ENCODE results near the gene PREPL.

PREPL gene

DNA sequence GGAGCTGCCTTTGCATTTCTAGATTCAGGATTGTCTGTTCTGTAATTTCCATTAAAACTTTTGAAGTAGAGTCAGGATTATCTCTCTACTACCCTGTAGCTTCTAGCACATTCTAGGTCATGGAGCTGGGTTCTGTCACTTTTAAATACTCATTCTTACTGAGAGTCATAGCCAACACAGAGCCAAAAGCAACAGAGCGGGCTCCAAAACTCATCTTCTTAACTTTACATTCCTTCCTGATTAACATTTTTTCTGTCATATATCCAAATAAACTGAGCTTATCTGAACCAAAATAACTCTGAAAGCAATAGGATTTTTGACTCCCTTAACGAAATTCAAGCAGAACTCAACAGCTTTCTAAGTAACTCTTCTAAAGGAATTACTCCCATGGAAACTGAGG, 12.9 kb downstream of the PREPL start:
- Histone ChIP-seq H3K4me3 (ENCODE audit: low read length in 2 of 2) (no peak overlapping the region), H3K9ac (ENCODE audit: low read length in 2 of 2) (no peak overlapping the region), H3K4me1 (ENCODE audit: control insufficient read depth, insufficient read depth, low read length) (no peaks in the 10 kb centered on the region), H3K36me3 (ENCODE audit: control insufficient read depth in 2 of 2, insufficient read depth in 2 of 2, low read length in 2 of 2) (peaks cover 0 to 7% of the 10 kb centered on the region in 2 donors), H3K27ac (ENCODE audit: low read length) (no peak overlapping the region), H3K27me3 (ENCODE audit: control insufficient read depth in 1 of 2, insufficient read depth in 2 of 2, low read length in 2 of 2) (no peaks in the 10 kb centered on the region), H3K9me3 (ENCODE audit: control insufficient read depth in 2 of 2, low read length in 2 of 2) (no peaks in the 10 kb centered on the region)

DNA sequence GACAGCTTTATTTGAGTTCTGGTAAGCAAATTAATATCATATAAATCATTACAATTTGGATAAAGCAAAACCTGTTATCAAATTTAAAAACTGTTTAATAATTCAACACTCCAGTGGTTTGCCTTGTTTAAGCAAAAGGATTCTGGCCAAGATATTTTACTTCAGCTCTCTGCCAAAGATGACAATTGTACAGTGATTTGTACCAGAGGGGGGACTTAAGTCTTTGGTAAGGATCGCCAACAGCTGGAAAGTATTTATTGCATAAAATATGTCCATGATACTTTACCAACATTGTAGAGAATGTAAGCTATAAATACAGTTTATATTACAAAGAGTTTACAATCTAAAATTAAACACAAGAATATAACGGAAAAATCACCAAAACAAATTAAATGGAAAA, 13.8 kb downstream of the PREPL start:
- Histone ChIP-seq H3K27me3 (ENCODE audit: control insufficient read depth in 1 of 2, insufficient read depth in 2 of 2, low read length in 2 of 2) (no peaks in the 10 kb centered on the region), H3K36me3 (ENCODE audit: control insufficient read depth in 2 of 2, insufficient read depth in 2 of 2, low read length in 2 of 2) (peaks cover 3 to 11% of the 10 kb centered on the region in 2 donors), H3K4me3 (ENCODE audit: low read length in 2 of 2) (no peak overlapping the region), H3K9ac (ENCODE audit: low read length in 2 of 2) (no peak overlapping the region), H3K9me3 (ENCODE audit: control insufficient read depth in 2 of 2, low read length in 2 of 2) (no peaks in the 10 kb centered on the region), H3K4me1 (ENCODE audit: control insufficient read depth, insufficient read depth, low read length) (no peaks in the 10 kb centered on the region), H3K27ac (ENCODE audit: low read length) (no peak overlapping the region)

DNA sequence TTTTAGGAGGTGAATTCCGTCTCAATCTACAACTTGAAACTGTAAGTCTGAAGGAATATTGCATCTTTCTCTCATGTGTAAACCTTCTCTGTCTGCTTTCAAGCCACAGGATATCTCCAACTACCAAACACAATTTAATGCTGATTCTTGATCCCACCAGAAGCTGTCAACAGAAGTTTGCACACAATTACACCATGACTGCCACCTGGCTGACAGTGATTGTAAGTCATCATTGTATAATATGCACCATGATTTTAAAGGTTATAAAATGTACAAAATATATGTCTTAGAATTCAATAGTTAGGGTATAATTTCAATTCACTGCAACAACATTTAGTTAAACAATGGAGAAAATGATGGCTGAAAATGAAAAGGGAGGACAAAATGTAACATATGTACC, 18.4 kb downstream of the PREPL start:
- peaks cover 14 to 29% of the 10 kb centered on the region in 2 donors for H3K36me3 ChIP-seq (ENCODE audit: control insufficient read depth in 2 of 2, insufficient read depth in 2 of 2, low read length in 2 of 2)
- H3K9me3 ChIP-seq (ENCODE audit: control insufficient read depth in 2 of 2, low read length in 2 of 2) = no peaks in the 10 kb centered on the region
- no peak overlapping the region for H3K4me3 ChIP-seq (ENCODE audit: low read length in 2 of 2)

DNA sequence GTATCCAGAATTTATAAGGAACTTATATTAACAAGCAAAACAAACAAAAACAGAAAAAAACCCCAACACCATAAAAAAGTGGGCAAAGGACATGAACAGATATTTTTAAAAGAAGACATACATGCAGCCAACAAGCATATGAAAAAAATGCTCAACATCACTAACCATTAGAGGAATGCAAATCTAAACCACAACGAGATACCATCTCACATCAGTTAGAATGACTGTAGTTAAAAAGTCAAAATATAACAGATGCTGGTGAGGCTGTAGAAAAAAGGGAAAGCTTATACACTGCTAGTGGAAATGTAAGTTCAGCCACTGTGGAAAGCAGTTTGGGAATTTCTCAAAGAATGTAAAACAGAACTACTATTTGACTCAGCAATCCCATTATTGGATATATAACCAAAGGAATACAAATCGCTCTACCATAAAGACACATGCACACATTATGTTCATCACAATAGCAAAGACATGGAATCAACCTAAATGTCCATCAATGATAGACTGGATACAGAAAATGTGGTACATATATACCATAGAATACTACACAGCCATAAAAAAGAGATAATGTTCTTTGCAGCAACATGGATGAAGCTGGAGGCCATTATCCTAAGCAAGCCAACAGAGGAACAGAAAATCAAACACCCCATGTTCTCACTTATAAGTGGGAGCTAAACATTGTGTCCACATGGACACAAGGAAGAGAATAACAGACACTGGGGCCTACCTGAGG, 25.3 kb downstream of the PREPL start:
- no peaks in the 10 kb centered on the region for H3K27me3 ChIP-seq (ENCODE audit: control insufficient read depth in 1 of 2, insufficient read depth in 2 of 2, low read length in 2 of 2)
- no peaks in the 10 kb centered on the region for H3K9me3 ChIP-seq (ENCODE audit: control insufficient read depth in 2 of 2, low read length in 2 of 2)
- H3K9ac ChIP-seq (ENCODE audit: low read length in 2 of 2) = no peak overlapping the region
- peaks cover 2% of the 10 kb centered on the region for H3K4me1 ChIP-seq (ENCODE audit: control insufficient read depth, insufficient read depth, low read length)
- no peak overlapping the region for H3K27ac ChIP-seq (ENCODE audit: low read length)
- H3K36me3 ChIP-seq (ENCODE audit: control insufficient read depth in 2 of 2, insufficient read depth in 2 of 2, low read length in 2 of 2) = peaks cover 30 to 31% of the 10 kb centered on the region in 2 donors
- no peak overlapping the region for H3K4me3 ChIP-seq (ENCODE audit: low read length in 2 of 2)

More for the DNA sequence above, 18.4 kb downstream of the PREPL start:
- no peak overlapping the region for H3K9ac ChIP-seq (ENCODE audit: low read length in 2 of 2)
- no peak overlapping the region for H3K27ac ChIP-seq (ENCODE audit: low read length)
- no peaks in the 10 kb centered on the region for H3K27me3 ChIP-seq (ENCODE audit: control insufficient read depth in 1 of 2, insufficient read depth in 2 of 2, low read length in 2 of 2)
- no peaks in the 10 kb centered on the region for H3K4me1 ChIP-seq (ENCODE audit: control insufficient read depth, insufficient read depth, low read length)

DNA sequence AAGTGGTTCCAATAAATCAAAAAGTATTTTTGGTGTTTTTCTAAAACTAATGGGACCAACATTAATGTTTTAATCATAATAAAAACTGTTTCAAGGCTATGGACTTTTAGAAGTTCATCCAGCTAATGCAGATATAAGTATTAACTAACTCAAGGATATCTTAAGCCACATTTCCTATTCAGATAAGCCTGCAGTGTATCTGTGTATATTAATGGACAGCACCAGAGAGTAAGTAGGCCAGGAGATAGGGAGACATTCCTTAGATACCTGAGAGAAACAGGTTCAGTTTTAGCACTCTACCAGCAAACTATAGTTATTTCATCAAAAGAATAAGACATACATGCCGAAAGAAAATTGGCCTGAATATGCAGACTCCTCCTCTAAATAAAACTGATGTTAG, 27.3 kb downstream of the PREPL start:
- Histone ChIP-seq H3K27me3 (ENCODE audit: control insufficient read depth in 1 of 2, insufficient read depth in 2 of 2, low read length in 2 of 2) (no peaks in the 10 kb centered on the region), H3K4me1 (ENCODE audit: control insufficient read depth, insufficient read depth, low read length) (peaks cover 2% of the 10 kb centered on the region), H3K9ac (ENCODE audit: low read length in 2 of 2) (no peak overlapping the region), H3K9me3 (ENCODE audit: control insufficient read depth in 2 of 2, low read length in 2 of 2) (no peaks in the 10 kb centered on the region), H3K4me3 (ENCODE audit: low read length in 2 of 2) (no peak overlapping the region), H3K27ac (ENCODE audit: low read length) (no peak overlapping the region), H3K36me3 (ENCODE audit: control insufficient read depth in 2 of 2, insufficient read depth in 2 of 2, low read length in 2 of 2) (peaks cover 32 to 34% of the 10 kb centered on the region in 2 donors)

DNA sequence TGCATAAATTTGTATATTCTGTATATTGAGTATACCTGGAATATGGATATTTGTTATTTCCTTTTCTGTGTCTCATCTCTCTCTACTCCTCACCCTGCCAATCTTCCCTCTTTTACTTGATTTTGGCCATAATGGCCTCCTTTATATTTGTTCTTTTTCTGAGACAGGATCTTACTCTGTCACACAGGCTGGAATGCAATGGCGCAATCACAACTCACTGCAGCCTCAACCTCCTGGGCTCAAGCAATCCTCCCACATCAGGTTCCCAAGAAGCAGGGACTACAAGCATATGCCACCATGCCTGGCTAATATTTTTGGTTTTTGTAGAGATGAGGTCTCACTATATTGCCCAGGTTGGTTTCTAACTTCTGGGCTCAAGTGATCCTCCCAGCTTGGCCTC, 30.5 kb downstream of the PREPL start:
- H3K27ac ChIP-seq (ENCODE audit: low read length) = no peak overlapping the region
- H3K27me3 ChIP-seq (ENCODE audit: control insufficient read depth in 1 of 2, insufficient read depth in 2 of 2, low read length in 2 of 2) = no peaks in the 10 kb centered on the region
- no peaks in the 10 kb centered on the region for H3K9me3 ChIP-seq (ENCODE audit: control insufficient read depth in 2 of 2, low read length in 2 of 2)
- H3K4me1 ChIP-seq (ENCODE audit: control insufficient read depth, insufficient read depth, low read length) = peaks cover 2% of the 10 kb centered on the region
- H3K4me3 ChIP-seq (ENCODE audit: low read length in 2 of 2) = no peak overlapping the region
- H3K9ac ChIP-seq (ENCODE audit: low read length in 2 of 2) = no peak overlapping the region
- H3K36me3 ChIP-seq (ENCODE audit: control insufficient read depth in 2 of 2, insufficient read depth in 2 of 2, low read length in 2 of 2) = peaks cover 15 to 32% of the 10 kb centered on the region in 2 donors

DNA sequence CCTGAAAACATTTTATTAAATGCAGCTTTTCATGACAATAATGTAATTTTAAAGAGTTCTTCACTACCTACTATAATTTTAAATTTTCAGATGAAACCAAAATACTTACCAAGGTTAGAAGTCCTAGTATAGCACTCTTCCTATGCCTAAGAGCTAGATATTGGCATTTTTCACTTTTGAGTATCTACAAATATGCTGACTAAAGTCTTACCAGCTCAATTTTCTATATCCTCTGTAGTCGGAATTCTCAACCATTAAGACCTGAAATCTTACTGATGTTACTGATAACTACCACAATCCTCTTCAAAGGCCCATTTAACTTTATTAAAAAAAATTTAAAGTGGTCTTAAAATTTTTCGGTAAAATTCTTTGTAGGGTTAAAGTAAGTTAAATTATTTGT, 32.0 kb downstream of the PREPL start:
- H3K4me1 ChIP-seq (ENCODE audit: control insufficient read depth, insufficient read depth, low read length) = peaks cover 2% of the 10 kb centered on the region
- no peaks in the 10 kb centered on the region for H3K27me3 ChIP-seq (ENCODE audit: control insufficient read depth in 1 of 2, insufficient read depth in 2 of 2, low read length in 2 of 2)
- no peak overlapping the region for H3K27ac ChIP-seq (ENCODE audit: low read length)
- no peak overlapping the region for H3K4me3 ChIP-seq (ENCODE audit: low read length in 2 of 2)
- no peak overlapping the region for H3K9ac ChIP-seq (ENCODE audit: low read length in 2 of 2)
- peaks cover 14 to 43% of the 10 kb centered on the region in 2 donors for H3K36me3 ChIP-seq (ENCODE audit: control insufficient read depth in 2 of 2, insufficient read depth in 2 of 2, low read length in 2 of 2)
- H3K9me3 ChIP-seq (ENCODE audit: control insufficient read depth in 2 of 2, low read length in 2 of 2) = no peaks in the 10 kb centered on the region

DNA sequence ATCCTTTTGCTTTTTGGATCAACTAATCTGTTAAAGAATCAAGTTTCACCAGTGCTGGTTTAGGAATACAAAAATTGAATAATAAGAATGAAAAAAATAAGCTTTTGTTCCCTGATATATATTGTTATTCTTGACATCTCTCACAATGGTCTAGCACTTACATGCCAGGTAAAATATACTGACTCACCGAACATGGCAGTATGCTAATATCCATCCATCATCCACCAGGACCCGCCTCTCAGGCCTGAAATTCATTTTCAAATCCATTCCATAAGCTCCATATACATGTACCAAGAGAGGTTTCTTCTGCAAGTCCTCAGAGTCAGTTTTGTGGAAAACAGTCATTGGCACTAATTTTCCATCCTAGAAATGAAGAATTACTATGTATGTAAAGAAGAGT, 32.5 kb downstream of the PREPL start:
- Histone ChIP-seq H3K27me3 (ENCODE audit: control insufficient read depth in 1 of 2, insufficient read depth in 2 of 2, low read length in 2 of 2) (no peaks in the 10 kb centered on the region), H3K9me3 (ENCODE audit: control insufficient read depth in 2 of 2, low read length in 2 of 2) (no peaks in the 10 kb centered on the region), H3K36me3 (ENCODE audit: control insufficient read depth in 2 of 2, insufficient read depth in 2 of 2, low read length in 2 of 2) (peaks cover 17 to 43% of the 10 kb centered on the region in 2 donors), H3K9ac (ENCODE audit: low read length in 2 of 2) (no peak overlapping the region), H3K27ac (ENCODE audit: low read length) (no peak overlapping the region), H3K4me1 (ENCODE audit: control insufficient read depth, insufficient read depth, low read length) (peaks cover 1% of the 10 kb centered on the region), H3K4me3 (ENCODE audit: low read length in 2 of 2) (no peak overlapping the region)

DNA sequence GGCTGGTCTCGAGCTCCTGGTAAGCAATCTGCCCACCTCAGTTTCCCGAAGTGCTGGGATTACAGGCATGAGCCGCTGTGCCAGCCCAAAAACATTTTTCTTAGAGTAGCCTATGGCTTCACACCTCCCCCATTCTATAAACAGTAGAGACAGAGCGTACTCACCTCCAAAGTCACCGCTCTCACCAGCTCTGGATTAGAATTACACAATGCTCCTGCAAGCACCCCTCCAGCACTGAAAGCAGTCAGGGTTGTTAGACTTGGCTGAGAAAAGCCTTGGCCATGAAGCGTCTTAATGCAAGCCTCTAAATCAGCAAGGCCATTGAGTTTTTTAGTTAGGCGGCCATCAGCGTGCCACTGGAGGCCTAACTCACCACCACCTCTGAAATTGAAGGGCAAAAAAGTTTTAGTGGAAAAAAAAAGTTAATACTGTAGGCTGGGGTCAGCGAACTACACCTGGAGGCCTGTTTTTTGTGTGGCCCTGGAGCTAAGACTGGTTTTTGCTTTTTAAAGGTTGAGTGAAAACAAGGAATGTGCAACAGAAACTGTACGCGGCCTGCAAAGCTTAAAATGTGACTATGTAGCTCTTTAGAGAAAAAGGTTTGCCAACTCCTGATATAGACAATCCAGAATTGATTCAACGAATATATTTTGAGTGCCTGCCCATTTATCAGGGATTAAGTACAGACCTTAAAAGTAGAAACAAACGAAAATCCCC, 34.6 kb downstream of the PREPL start:
- H3K27me3 ChIP-seq (ENCODE audit: control insufficient read depth in 1 of 2, insufficient read depth in 2 of 2, low read length in 2 of 2) = no peaks in the 10 kb centered on the region
- no peak overlapping the region for H3K27ac ChIP-seq (ENCODE audit: low read length)
- no peak overlapping the region for H3K9ac ChIP-seq (ENCODE audit: low read length in 2 of 2)
- no peak overlapping the region for H3K4me3 ChIP-seq (ENCODE audit: low read length in 2 of 2)
- no peaks in the 10 kb centered on the region for H3K4me1 ChIP-seq (ENCODE audit: control insufficient read depth, insufficient read depth, low read length)
- peaks cover 26 to 51% of the 10 kb centered on the region in 2 donors for H3K36me3 ChIP-seq (ENCODE audit: control insufficient read depth in 2 of 2, insufficient read depth in 2 of 2, low read length in 2 of 2)
- no peaks in the 10 kb centered on the region for H3K9me3 ChIP-seq (ENCODE audit: control insufficient read depth in 2 of 2, low read length in 2 of 2)

DNA sequence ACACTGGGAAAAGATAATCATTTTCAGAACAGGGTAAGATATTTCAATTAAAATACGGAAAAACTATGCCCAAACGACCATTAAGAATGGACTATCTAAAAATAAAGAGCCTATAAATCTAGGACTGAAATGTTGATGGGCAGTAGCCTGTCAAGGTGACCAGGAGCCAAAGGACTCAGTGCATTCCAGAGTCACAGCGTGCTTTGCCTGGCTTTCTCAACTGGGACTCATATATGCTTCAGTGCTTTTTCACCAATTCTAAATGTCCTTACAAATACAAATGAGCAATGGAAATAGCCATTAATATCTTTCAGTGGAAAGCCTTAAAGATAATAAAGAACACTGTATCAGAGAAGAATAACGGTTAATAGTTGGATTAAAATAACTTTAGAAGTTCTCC, 35.4 kb downstream of the PREPL start:
- H3K27me3 ChIP-seq (ENCODE audit: control insufficient read depth in 1 of 2, insufficient read depth in 2 of 2, low read length in 2 of 2) = no peaks in the 10 kb centered on the region
- H3K36me3 ChIP-seq (ENCODE audit: control insufficient read depth in 2 of 2, insufficient read depth in 2 of 2, low read length in 2 of 2) = peaks cover 28 to 51% of the 10 kb centered on the region in 2 donors

DNA sequence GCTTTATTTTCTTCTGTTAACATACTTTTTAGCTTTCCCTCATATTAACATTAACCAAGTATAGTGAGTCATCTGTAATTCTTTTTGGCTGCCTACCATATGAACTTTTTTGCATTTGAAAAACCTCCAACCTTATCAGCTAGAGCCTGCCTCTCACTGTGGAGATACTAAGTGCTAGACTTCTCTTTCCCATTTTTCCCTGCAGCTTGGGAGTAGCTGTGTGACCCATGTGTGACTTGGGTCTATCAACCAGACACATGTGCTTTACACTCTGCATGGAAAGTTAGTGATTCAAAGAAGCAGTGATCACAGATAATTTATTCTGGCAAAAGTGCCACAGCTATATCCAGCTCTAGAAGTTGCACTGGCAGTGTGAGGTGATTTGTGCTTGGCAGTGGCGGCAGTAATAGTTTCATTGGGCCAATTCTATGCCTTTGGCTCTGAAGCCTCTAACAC, 36.3 kb downstream of the PREPL start:
- no peaks in the 10 kb centered on the region for H3K27me3 ChIP-seq (ENCODE audit: control insufficient read depth in 1 of 2, insufficient read depth in 2 of 2, low read length in 2 of 2)
- no peaks in the 10 kb centered on the region for H3K4me1 ChIP-seq (ENCODE audit: control insufficient read depth, insufficient read depth, low read length)
- H3K36me3 ChIP-seq (ENCODE audit: control insufficient read depth in 2 of 2, insufficient read depth in 2 of 2, low read length in 2 of 2) = peaks cover 34 to 50% of the 10 kb centered on the region in 2 donors
- no peak overlapping the region for H3K9ac ChIP-seq (ENCODE audit: low read length in 2 of 2)
- no peak overlapping the region for H3K27ac ChIP-seq (ENCODE audit: low read length)
- no peak overlapping the region for H3K4me3 ChIP-seq (ENCODE audit: low read length in 2 of 2)
- H3K9me3 ChIP-seq (ENCODE audit: control insufficient read depth in 2 of 2, low read length in 2 of 2) = no peaks in the 10 kb centered on the region

More for the DNA sequence above, 35.4 kb downstream of the PREPL start:
- no peak overlapping the region for H3K27ac ChIP-seq (ENCODE audit: low read length)
- H3K4me1 ChIP-seq (ENCODE audit: control insufficient read depth, insufficient read depth, low read length) = no peaks in the 10 kb centered on the region
- H3K9me3 ChIP-seq (ENCODE audit: control insufficient read depth in 2 of 2, low read length in 2 of 2) = no peaks in the 10 kb centered on the region
- H3K9ac ChIP-seq (ENCODE audit: low read length in 2 of 2) = no peak overlapping the region
- no peak overlapping the region for H3K4me3 ChIP-seq (ENCODE audit: low read length in 2 of 2)

Data from stomach smooth muscle (tissue), 2 donors.